ENCODE measurements around the gene EVA1A. TPM values are rescaled to one million over a fixed set of nuclear protein-coding genes. Genes with fewer than 3 reads are reported as not detected.

Gene EVA1A
- total RNA-seq, 1 experiment from 2014 or later: not detected

GRCh38 chr2:75598589-75599155 lies 37.9 kb upstream of the EVA1A start:
- no peak overlapping the region for H3K27ac ChIP-seq
- no peak overlapping the region for H3K4me3 ChIP-seq
- no peaks in the 10 kb centered on the region for H3K4me1 ChIP-seq

GRCh38 chr2:75597949-75598348 lies 37.2 kb upstream of the EVA1A start:
- Histone ChIP-seq H3K4me3 (no peak overlapping the region), H3K4me1 (no peaks in the 10 kb centered on the region), H3K27ac (no peak overlapping the region), H3K36me3 (no peaks in the 10 kb centered on the region), H3K27me3 (no peaks in the 10 kb centered on the region), H3K9me3 (replicated peaks) (no peaks in the 10 kb centered on the region)
- no peak for DNase-seq

More at GRCh38 chr2:75598589-75599155, 37.9 kb upstream of the EVA1A start:
- Histone ChIP-seq H3K9me3 (replicated peaks) (no peaks in the 10 kb centered on the region), H3K27me3 (no peaks in the 10 kb centered on the region), H3K36me3 (no peaks in the 10 kb centered on the region)
- no peak for DNase-seq

DNA sequence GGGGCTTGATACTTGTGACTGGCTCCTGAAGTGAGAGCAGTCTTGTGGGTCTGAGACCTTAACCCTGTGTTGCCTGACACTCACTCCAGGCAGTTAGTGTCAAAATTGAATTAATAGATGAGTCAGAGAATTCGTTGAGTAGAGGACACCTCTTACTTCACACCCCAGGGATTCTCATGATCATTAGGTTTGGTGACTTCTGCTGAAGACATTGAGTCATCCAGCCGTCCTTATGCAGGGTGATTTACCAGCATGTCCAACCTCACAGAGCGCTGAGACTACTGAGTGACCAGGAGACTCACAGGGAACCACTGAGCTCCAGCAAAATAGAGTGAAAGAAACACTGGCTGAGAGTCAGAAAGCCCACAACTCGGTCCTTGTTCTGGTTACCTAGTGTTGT lies 36.0 kb upstream of the EVA1A start:
- no peaks in the 10 kb centered on the region for H3K36me3 ChIP-seq
- H3K4me1 ChIP-seq: no peaks in the 10 kb centered on the region
- H3K4me3 ChIP-seq: no peak overlapping the region
- DNase-seq: no peak
- no peaks in the 10 kb centered on the region for H3K9me3 ChIP-seq (replicated peaks)
- no peak overlapping the region for H3K27ac ChIP-seq
- no peaks in the 10 kb centered on the region for H3K27me3 ChIP-seq

- Histone ChIP-seq H3K27me3 (no peaks in the 10 kb centered on the region), H3K4me3 (no peak overlapping the region), H3K4me1 (no peaks in the 10 kb centered on the region), H3K36me3 (no peaks in the 10 kb centered on the region), H3K27ac (no peak overlapping the region), H3K9me3 (replicated peaks) (no peaks in the 10 kb centered on the region)
- no peak for DNase-seq
Observed at GRCh38 chr2:75595541-75596395, 35.0 kb upstream of the EVA1A start.

- Histone ChIP-seq H3K27me3 (no peaks in the 10 kb centered on the region), H3K4me1 (no peaks in the 10 kb centered on the region), H3K36me3 (no peaks in the 10 kb centered on the region), H3K27ac (no peak overlapping the region), H3K4me3 (no peak overlapping the region), H3K9me3 (replicated peaks) (no peaks in the 10 kb centered on the region)
- DNase-seq: no peak
Observed at GRCh38 chr2:75594596-75594995, 33.9 kb upstream of the EVA1A start.

- Histone ChIP-seq H3K27ac (no peak overlapping the region), H3K36me3 (no peaks in the 10 kb centered on the region), H3K9me3 (replicated peaks) (no peaks in the 10 kb centered on the region), H3K27me3 (no peaks in the 10 kb centered on the region), H3K4me3 (no peak overlapping the region), H3K4me1 (no peaks in the 10 kb centered on the region)
- no peak for DNase-seq
Observed at GRCh38 chr2:75592888-75593287, 32.1 kb upstream of the EVA1A start.

GRCh38 chr2:75592030-75592429 lies 31.3 kb upstream of the EVA1A start:
- Histone ChIP-seq H3K27me3 (no peaks in the 10 kb centered on the region), H3K4me1 (no peaks in the 10 kb centered on the region), H3K36me3 (no peaks in the 10 kb centered on the region), H3K27ac (no peak overlapping the region), H3K4me3 (no peak overlapping the region), H3K9me3 (replicated peaks) (no peaks in the 10 kb centered on the region)
- DNase-seq: no peak

- Histone ChIP-seq H3K4me1 (no peaks in the 10 kb centered on the region), H3K27ac (no peak overlapping the region), H3K4me3 (no peak overlapping the region), H3K9me3 (replicated peaks) (no peaks in the 10 kb centered on the region), H3K27me3 (no peaks in the 10 kb centered on the region), H3K36me3 (no peaks in the 10 kb centered on the region)
- no peak for DNase-seq
Observed at GRCh38 chr2:75589391-75590105, 28.8 kb upstream of the EVA1A start.

GRCh38 chr2:75587954-75588587 lies 27.3 kb upstream of the EVA1A start:
- DNase-seq: peak in 1 of 2 experiments; percentile 16
- no peak overlapping the region for H3K4me3 ChIP-seq

DNA sequence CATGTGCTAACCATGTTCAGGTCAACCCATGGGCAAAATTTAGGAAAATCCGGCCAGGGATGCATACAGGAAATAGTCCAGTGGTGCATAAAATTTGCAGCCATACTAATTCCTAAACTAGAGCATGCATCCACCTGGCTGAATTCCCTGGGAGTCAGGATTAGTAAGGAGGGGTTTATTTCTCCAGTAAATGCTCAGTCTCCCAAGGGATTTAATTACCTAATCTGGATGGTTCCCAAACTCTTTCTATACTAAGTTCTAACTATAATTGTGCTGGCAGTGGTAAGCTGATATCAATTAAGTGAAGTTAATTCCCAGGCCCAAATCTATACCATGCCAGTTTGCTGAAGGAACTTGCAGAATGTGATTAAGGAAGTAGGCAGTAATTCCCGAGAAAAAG lies 26.2 kb upstream of the EVA1A start:
- Histone ChIP-seq H3K36me3 (no peaks in the 10 kb centered on the region), H3K27ac (no peak overlapping the region), H3K27me3 (no peaks in the 10 kb centered on the region), H3K9me3 (replicated peaks) (no peaks in the 10 kb centered on the region), H3K4me3 (no peak overlapping the region), H3K4me1 (no peaks in the 10 kb centered on the region)
- no peak for DNase-seq

More at GRCh38 chr2:75587954-75588587, 27.3 kb upstream of the EVA1A start:
- Histone ChIP-seq H3K27me3 (no peaks in the 10 kb centered on the region), H3K27ac (no peak overlapping the region), H3K4me1 (no peaks in the 10 kb centered on the region), H3K36me3 (no peaks in the 10 kb centered on the region), H3K9me3 (replicated peaks) (no peaks in the 10 kb centered on the region)

GRCh38 chr2:75582840-75583239 lies 22.1 kb upstream of the EVA1A start:
- H3K4me3 ChIP-seq: no peak overlapping the region
- H3K27me3 ChIP-seq: no peaks in the 10 kb centered on the region
- no peak overlapping the region for H3K27ac ChIP-seq
- DNase-seq: no peak
- H3K4me1 ChIP-seq: no peaks in the 10 kb centered on the region
- no peaks in the 10 kb centered on the region for H3K9me3 ChIP-seq (replicated peaks)
- no peaks in the 10 kb centered on the region for H3K36me3 ChIP-seq

GRCh38 chr2:75580606-75581005 lies 19.9 kb upstream of the EVA1A start:
- DNase-seq: no peak
- H3K27me3 ChIP-seq: no peaks in the 10 kb centered on the region
- no peaks in the 10 kb centered on the region for H3K36me3 ChIP-seq
- H3K9me3 ChIP-seq (replicated peaks): no peaks in the 10 kb centered on the region
- no peak overlapping the region for H3K27ac ChIP-seq
- H3K4me3 ChIP-seq: no peak overlapping the region
- no peaks in the 10 kb centered on the region for H3K4me1 ChIP-seq

DNA sequence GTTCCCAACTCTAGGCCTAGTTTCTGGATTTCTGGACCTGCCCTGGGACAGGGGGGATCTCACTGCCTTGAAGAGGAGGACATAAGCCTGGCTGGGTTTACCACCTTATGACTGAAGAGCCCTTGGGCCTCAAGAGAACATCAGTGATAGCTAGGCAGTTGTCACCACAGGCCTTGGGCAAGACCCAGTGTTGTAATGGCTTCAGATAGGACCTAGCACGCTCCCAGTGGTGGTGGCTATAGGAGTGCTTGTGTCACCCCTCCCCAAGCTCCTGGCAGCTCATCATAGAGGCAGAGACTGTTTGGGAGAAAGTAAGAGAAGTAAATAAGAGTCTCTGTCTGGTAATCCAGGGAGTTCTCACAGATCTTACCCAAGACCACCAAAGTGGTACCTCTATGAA lies 19.4 kb upstream of the EVA1A start:
- H3K4me3 ChIP-seq: no peak overlapping the region
- H3K36me3 ChIP-seq: no peaks in the 10 kb centered on the region
- DNase-seq: no peak
- H3K27me3 ChIP-seq: no peaks in the 10 kb centered on the region
- no peaks in the 10 kb centered on the region for H3K9me3 ChIP-seq (replicated peaks)
- no peaks in the 10 kb centered on the region for H3K4me1 ChIP-seq
- no peak overlapping the region for H3K27ac ChIP-seq

DNA sequence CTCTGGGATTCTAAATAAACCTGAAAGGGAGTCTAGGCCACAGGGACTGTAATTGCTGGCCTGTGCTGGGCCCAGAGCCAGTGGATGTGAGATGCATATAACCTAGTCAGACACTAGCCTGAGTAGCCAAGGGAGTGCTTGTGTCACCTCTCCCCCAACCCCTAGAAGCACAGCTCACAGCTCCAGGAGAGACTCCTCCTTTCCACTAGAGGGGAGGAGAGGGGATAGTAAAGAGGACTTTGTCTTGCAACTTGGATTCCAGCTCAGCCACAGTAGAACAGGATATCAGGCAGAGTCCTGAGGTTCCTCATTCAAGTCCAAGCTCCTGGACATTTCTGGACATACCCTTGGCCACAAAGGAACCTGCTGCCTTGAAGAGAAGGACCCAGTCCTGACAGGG lies 18.4 kb upstream of the EVA1A start:
- no peak overlapping the region for H3K4me3 ChIP-seq
- DNase-seq: no peak
- H3K27me3 ChIP-seq: no peaks in the 10 kb centered on the region
- H3K27ac ChIP-seq: no peak overlapping the region
- no peaks in the 10 kb centered on the region for H3K4me1 ChIP-seq
- H3K36me3 ChIP-seq: no peaks in the 10 kb centered on the region
- no peaks in the 10 kb centered on the region for H3K9me3 ChIP-seq (replicated peaks)

- H3K27me3 ChIP-seq: no peaks in the 10 kb centered on the region
- no peak for DNase-seq
- H3K4me3 ChIP-seq: no peak overlapping the region
- H3K36me3 ChIP-seq: no peaks in the 10 kb centered on the region
- H3K4me1 ChIP-seq: no peaks in the 10 kb centered on the region
- no peak overlapping the region for H3K27ac ChIP-seq
- H3K9me3 ChIP-seq (replicated peaks): no peaks in the 10 kb centered on the region
Observed at GRCh38 chr2:75577280-75577679, 16.5 kb upstream of the EVA1A start.

All from SJCRH30 (cell line).